GM12878 (cell line): Measurements from ENCODE around the gene GRK1. TPM values are rescaled to one million over a fixed set of nuclear protein-coding genes. Genes with fewer than 3 reads are reported as not detected.

Experiments used
- ATAC-seq: fragments of 200-7000 bp; cut with Tn5 transposase; 3 replicates; pipeline ENCODE4 v1.9.1; 2020; ENCODE audit warnings: mild to moderate bottlenecking, moderate library complexity
- BruUV-seq: library from RNA; stranded (reverse); fragments of 400-500 nt; replicated peaks from 2 replicates; lab custom pipeline; 2021; lab: Mats Ljungman, UMichigan
- CTCF ChIA-PET: fragments of 300-600 bp; sonication (Branson Sonifier 250); formaldehyde crosslinking; extraction: SDS; loops from one replicate; lab custom pipeline; 2021; ENCODE audit warnings: inconsistent platforms; lab: Yijun Ruan, JAX
- POLR2A ChIA-PET: fragments of 350-600 bp; formaldehyde crosslinking; extraction: SDS; loops from one replicate; lab custom pipeline; 2021; ENCODE audit warnings: inconsistent platforms; lab: Charles Lee
- RAD21 ChIA-PET: fragments of 300-600 bp; sonication (Branson Sonifier 250); formaldehyde crosslinking; loops from one replicate; lab custom pipeline; 2023; ENCODE audit warnings: antibody characterized with exemption; ENCODE audit not compliant: unreplicated experiment; lab: Charles Lee
- SMC1A ChIA-PET: fragments of 300-600 bp; sonication (Branson Sonifier 250); formaldehyde crosslinking; loops from one replicate; lab custom pipeline; 2023; ENCODE audit not compliant: unreplicated experiment, uncharacterized antibody; lab: Charles Lee
- DNase-seq: peaks from one replicate; pipeline ENCODE4 v3.0.0-alpha.2; 2011; ENCODE audit warnings: low read depth, low spot score
- FAIRE-seq: peaks from 3 replicates; lab custom pipeline; 2011; peaks lifted over from hg19 to GRCh38; lab: Jason Lieb, UNC
- H2AFZ ChIP-seq: 2 replicates; pipeline ENCODE4 v1.6.0; 2011; ENCODE audit warnings: low read depth, low read length, control low read depth; ENCODE audit not compliant: control insufficient read depth
- H3K27ac ChIP-seq: 2 replicates; pipeline ENCODE4 v1.5.1; 2011; ENCODE audit warnings: control low read depth; ENCODE audit not compliant: control insufficient read depth, insufficient read depth
- H3K27me3 ChIP-seq, 2 experiments: replicated peaks in 1 of 2; 2 replicates each; pipeline versions ENCODE4 v1.6.0 to v1.6.1; 2011; ENCODE audit warnings: low read length in 1 of 2; ENCODE audit not compliant: control insufficient read depth in 2 of 2, insufficient read depth in 2 of 2
- H3K36me3 ChIP-seq, 2 experiments: 2 replicates each; pipeline ENCODE4 v1.5.1; 2011; ENCODE audit warnings: low read length in 1 of 2; ENCODE audit not compliant: control insufficient read depth in 2 of 2, insufficient read depth in 2 of 2
- H3K4me1 ChIP-seq: 2 replicates; pipeline ENCODE4 v1.6.1; 2011; ENCODE audit warnings: mild to moderate bottlenecking, low read length, moderate library complexity, mixed read lengths; ENCODE audit not compliant: control insufficient read depth, insufficient read depth
- H3K4me2 ChIP-seq: 2 replicates; pipeline ENCODE4 v1.6.0; 2011; ENCODE audit warnings: control low read depth; ENCODE audit not compliant: control insufficient read depth, insufficient read depth
- H3K4me3 ChIP-seq: fragments of 200-600 bp; sonication (generic); 2 replicates; pipeline ENCODE4 v1.5.1; 2016
- H3K79me2 ChIP-seq: 2 replicates; pipeline ENCODE4 v1.6.0; 2011; ENCODE audit warnings: low read length; ENCODE audit not compliant: control insufficient read depth, insufficient read depth
- H3K9ac ChIP-seq: 2 replicates; pipeline ENCODE4 v1.8.0; 2011; ENCODE audit warnings: low read length, control low read depth, mixed read lengths; ENCODE audit not compliant: control insufficient read depth, insufficient read depth
- H3K9me3 ChIP-seq: replicated peaks from 3 replicates; pipeline ENCODE4 v1.5.1; 2011; ENCODE audit warnings: mild to moderate bottlenecking, low read length; ENCODE audit not compliant: control insufficient read depth, insufficient read depth
- H4K20me1 ChIP-seq: 2 replicates; pipeline ENCODE4 v1.6.0; 2011; ENCODE audit not compliant: control insufficient read depth, insufficient read depth
- BCL11A ChIP-seq: IDR thresholded peaks from 2 replicates; pipeline ENCODE4 v1.6.1; 2011; ENCODE audit warnings: low read depth, low read length
- CREM ChIP-seq: IDR thresholded peaks from 2 replicates; pipeline ENCODE4 v1.6.1; 2014; ENCODE audit warnings: antibody characterized with exemption, low read depth
- CTCF ChIP-seq, 3 experiments: IDR thresholded peaks in 2 of 3; conservative IDR thresholded peaks in 1 of 3; 2 replicates each; pipeline ENCODE4 v1.5.1; 2011; ENCODE audit warnings: low read depth in 3 of 3, low read length in 3 of 3, mild to moderate bottlenecking in 3 of 3, control low read depth in 2 of 3, moderate library complexity in 2 of 3, inconsistent platforms in 1 of 3, mixed read lengths in 1 of 3; ENCODE audit not compliant: control insufficient read depth in 2 of 3, insufficient read depth in 1 of 3; ENCODE audit errors: extremely low read depth in 1 of 3
- CUX1 ChIP-seq: IDR thresholded peaks from 2 replicates; pipeline ENCODE4 v1.6.1; 2012; ENCODE audit warnings: improper control_type of control experiment, low read depth, low read length; ENCODE audit not compliant: insufficient replicate concordance
- IRF3 ChIP-seq: fragments of 450-650 bp; IDR thresholded peaks from 2 replicates; pipeline ENCODE4 v1.6.1; 2014; ENCODE audit warnings: mild to moderate bottlenecking
- MLLT1 ChIP-seq: fragments of 450-650 bp; IDR thresholded peaks from 2 replicates; pipeline ENCODE4 v1.6.1; 2016; ENCODE audit warnings: mild to moderate bottlenecking
- NFXL1 ChIP-seq: fragments of 450-650 bp; IDR thresholded peaks from 2 replicates; pipeline ENCODE4 v1.6.1; 2017; ENCODE audit warnings: antibody characterized with exemption, mild to moderate bottlenecking, borderline replicate concordance
- SKIL ChIP-seq: fragments of 450-650 bp; IDR thresholded peaks from 2 replicates; pipeline ENCODE4 v1.6.1; 2017; ENCODE audit warnings: mild to moderate bottlenecking, low read depth, inconsistent platforms; ENCODE audit not compliant: poor library complexity, severe bottlenecking
- TAF1 ChIP-seq: IDR thresholded peaks from 2 replicates; pipeline ENCODE4 v1.6.1; 2011; ENCODE audit warnings: mild to moderate bottlenecking, low read depth, low read length, borderline replicate concordance
- ZNF24 ChIP-seq: fragments of 450-650 bp; IDR thresholded peaks from 2 replicates; pipeline ENCODE4 v1.6.1; 2017; ENCODE audit warnings: antibody characterized with exemption, mild to moderate bottlenecking
- WGBS: methylation state at CpG from one replicate; pipeline ENCODE4 v1.1.6; 2016; ENCODE audit warnings: low lambda C conversion rate; ENCODE audit not compliant: insufficient replicate concordance, insufficient coverage; ENCODE audit errors: missing lambda C conversion rate; 5-methylcytosine and 5-hydroxymethylcytosine counted together
- in situ Hi-C: fragments of 300-500 bp; cut with MboI; formaldehyde crosslinking; loops from 9 replicates; pipeline ENCODE4 v1.14.3; 2018; ENCODE audit warnings: mixed read lengths
- intact Hi-C: fragments of 100-400 bp; cut with micrococcal nuclease; formaldehyde crosslinking; loops from one replicate; pipeline ENCODE4 v1.14.2; 2022; ENCODE audit not compliant: unreplicated experiment
- polyA plus RNA-seq, 11 experiments: library from polyadenylated mRNA; depleted of rRNA in 4 of 11; unstranded in 6 of 11; stranded (reverse) in 5 of 11; fragments of >200 nt; fragmentation: Nextera tagmentation in 4 of 11; fragmentation: Illumina TruSeq in 1 of 11; extraction: Ambion mirVana in 4 of 11; extraction: Trizol in 1 of 11; gene quantifications; 1 replicate in 1 of 11; 2 replicates in 10 of 11; pipeline versions ENCODE4 v1.2.1 to v1.2.3, GENCODE V29; 2011 to 2016; ENCODE audit warnings: inconsistent platforms in 2 of 11, missing spikeins in 2 of 11, low read depth in 1 of 11
- total RNA-seq, 4 experiments: library from RNA; depleted of rRNA in 3 of 4; stranded (reverse); fragments of >200 nt in 3 of 4; fragmentation: Illumina TruSeq in 1 of 4; extraction: Trizol in 1 of 4; gene quantifications; 2 replicates each; pipeline versions ENCODE4 v1.2.1 to v1.2.3, GENCODE V29; 2013 to 2021

Gene GRK1
- total and polyA plus RNA-seq, 10 of the 15 experiments (the other 5 are each of a cell fraction or from before 2014, with no cell fraction given) = under 0.01 to 0.04 TPM; not detected in 8

- TF ChIP-seq CUX1 (no peak), IRF3 (no peak)
These were observed 36.7 kb upstream of the GRK1 start (continued) for GRCh38 chr13:113630296-113630695.

- Histone ChIP-seq H3K4me1 (no peaks in the 10 kb centered on the region), H2AFZ (no peak overlapping the region), H3K27ac (no peak overlapping the region), H3K27me3 (no peaks in the 10 kb centered on the region), H3K9me3 (no peaks in the 10 kb centered on the region), H3K36me3 (peaks cover 15 to 46% of the 10 kb centered on the region in 2 experiments), H3K79me2 (no peaks in the 10 kb centered on the region; the same call in 1 of the 2 replicates), H4K20me1 (no peaks in the 10 kb centered on the region), H3K4me2 (no peak overlapping the region), H3K9ac (no peak overlapping the region), H3K4me3 (no peak overlapping the region)
- FAIRE-seq (no peak), ATAC-seq (no peak), DNase-seq (no peak)
- ChIA-PET RAD21 (no interaction called here), CTCF (no interaction called here), SMC1A (no interaction called here), POLR2A (no interaction called here)
- WGBS = 58% methylated on average over 6 of the region's 6 CpGs
- in situ Hi-C loops (no loop called here), intact Hi-C loops (no loop called here)
- no TSS peak for BruUV-seq
- TF ChIP-seq SKIL = no peak
- no peak for TF ChIP-seq TAF1
- no peak for TF ChIP-seq NFXL1
- no peak for TF ChIP-seq ZNF24
- TF ChIP-seq MLLT1 = no peak
- TF ChIP-seq BCL11A = no peak
- no peak for TF ChIP-seq CTCF (IDR thresholded peaks at IDR 0.05 in 2 of 3, conservative IDR thresholded peaks at IDR 0.05 in 1 of 3; ENCODE audit: control insufficient read depth in 2 of 3, extremely low read depth in 1 of 3, insufficient read depth in 1 of 3, low read depth in 3 of 3, low read length in 3 of 3)
- TF ChIP-seq CREM = no peak
These were observed 36.2 kb upstream of the GRK1 start for GRCh38 chr13:113630804-113631203.
